ENCODE data around the gene LAMA2. TPM values are rescaled to one million over a fixed set of nuclear protein-coding genes. Genes with fewer than 3 reads are reported as not detected.

Gene LAMA2
- total RNA-seq, 1 experiment from 2014 or later: 3.3 TPM

DNA sequence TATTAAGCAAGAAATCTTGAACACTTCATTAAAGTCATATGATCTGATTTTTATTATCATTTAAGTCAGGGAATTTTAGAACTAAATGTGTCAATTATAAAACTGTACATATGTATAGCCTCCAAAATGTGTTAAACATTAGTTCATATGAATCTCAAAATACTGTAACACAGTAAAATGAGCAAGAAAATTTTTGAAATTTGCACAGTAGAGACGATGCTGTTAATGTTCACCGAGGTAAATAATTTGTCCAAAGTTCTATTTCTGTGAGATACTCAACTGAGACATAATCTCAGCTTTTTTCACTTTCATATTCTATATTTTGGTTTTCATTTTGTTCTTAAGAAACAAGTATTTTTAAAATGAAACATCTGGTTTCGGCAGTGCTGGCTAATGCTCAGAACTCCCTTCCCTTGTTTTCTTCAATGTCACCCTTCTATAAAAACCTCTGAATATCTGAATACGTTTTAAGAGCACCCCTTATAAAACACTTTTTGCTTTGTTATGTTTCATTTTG is 353.1 kb downstream of the LAMA2 start:
- no peaks in the 10 kb centered on the region for H3K27me3 ChIP-seq (replicated peaks)
- no peaks in the 10 kb centered on the region for H3K36me3 ChIP-seq
- DNase-seq (ENCODE audit: low read depth in 1 of 2, low spot score in 2 of 2): no peak
- no peak overlapping the region for H3K4me3 ChIP-seq
- no peaks in the 10 kb centered on the region for H3K9me3 ChIP-seq (replicated peaks)
- H3K27ac ChIP-seq: no peak overlapping the region
- H3K4me1 ChIP-seq (replicated peaks): no peaks in the 10 kb centered on the region

DNA sequence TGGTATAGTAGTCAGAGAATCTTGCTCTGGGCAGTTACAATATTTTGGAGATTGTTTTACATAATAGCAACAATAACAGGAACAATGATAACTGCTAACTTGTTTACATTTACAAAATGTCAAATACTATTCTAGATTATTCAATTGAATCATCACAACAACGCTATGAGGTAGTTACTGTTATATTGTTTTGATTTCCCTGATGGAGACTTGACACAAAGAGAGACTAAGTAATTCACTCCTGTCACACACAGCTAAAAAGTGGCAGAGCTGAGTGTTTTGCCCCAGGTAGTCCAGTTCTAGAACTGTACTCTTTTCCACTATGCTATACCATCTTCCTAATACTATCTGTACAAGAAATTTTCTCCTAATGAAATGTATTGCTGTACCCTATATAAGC is 356.1 kb downstream of the LAMA2 start:
- H3K36me3 ChIP-seq: no peaks in the 10 kb centered on the region
- no peaks in the 10 kb centered on the region for H3K4me1 ChIP-seq (replicated peaks)
- H3K4me3 ChIP-seq: no peak overlapping the region
- DNase-seq (ENCODE audit: low read depth in 1 of 2, low spot score in 2 of 2): no peak
- no peaks in the 10 kb centered on the region for H3K27me3 ChIP-seq (replicated peaks)
- no peaks in the 10 kb centered on the region for H3K9me3 ChIP-seq (replicated peaks)
- H3K27ac ChIP-seq: no peak overlapping the region

DNA sequence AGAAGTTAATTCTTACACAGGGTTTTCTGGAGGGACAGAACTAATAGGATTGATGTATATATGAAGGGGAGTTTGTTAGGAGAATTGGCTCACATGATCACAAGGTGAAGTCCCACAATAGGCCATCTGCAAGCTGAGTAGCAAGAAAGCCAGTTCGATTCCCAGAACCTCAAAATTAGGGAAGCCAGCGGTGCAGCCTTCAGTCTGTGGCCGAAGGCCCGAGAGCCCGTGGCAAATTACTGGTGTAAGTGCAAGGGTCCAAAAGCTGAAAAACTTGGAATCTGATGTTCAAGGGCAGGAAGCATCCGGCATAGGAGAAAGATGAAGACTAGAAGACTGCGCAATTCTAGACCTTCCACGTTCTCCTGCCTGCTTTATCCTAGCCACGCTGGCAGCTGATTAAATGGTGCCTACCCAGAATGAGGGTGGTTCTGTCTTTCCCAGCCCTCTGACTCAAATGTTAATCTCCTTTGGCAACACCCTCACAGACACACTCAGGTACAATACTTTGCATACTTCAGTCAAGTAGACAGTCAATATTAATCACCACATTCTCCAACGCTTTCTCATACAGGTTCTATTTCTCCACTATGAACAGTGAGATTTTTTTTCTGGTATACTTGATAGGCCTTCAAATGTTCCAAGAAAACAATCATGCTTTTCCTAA is 357.0 kb downstream of the LAMA2 start:
- Histone ChIP-seq H3K36me3 (no peaks in the 10 kb centered on the region), H3K4me1 (replicated peaks) (no peaks in the 10 kb centered on the region), H3K9me3 (replicated peaks) (no peaks in the 10 kb centered on the region), H3K27ac (no peak overlapping the region), H3K27me3 (replicated peaks) (no peaks in the 10 kb centered on the region), H3K4me3 (no peak overlapping the region)
- DNase-seq (ENCODE audit: low read depth in 1 of 2, low spot score in 2 of 2): no peak

DNA sequence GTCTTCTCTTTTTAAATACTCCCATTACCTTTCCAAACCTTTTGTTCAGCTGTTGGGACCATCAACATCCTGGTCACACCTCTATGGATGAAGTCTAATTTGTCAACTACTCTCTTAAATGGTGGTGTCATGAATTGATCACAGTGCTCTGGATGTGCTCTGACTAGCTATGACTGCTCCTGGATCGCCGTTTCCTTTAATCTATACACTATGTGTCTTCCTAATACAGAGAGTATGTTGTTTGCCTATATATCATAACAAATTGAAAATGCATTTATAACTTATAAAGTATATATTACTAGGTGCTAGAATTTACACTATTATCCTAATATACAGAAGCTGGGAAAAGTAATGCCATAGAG is 357.5 kb downstream of the LAMA2 start:
- Histone ChIP-seq H3K4me1 (replicated peaks) (no peaks in the 10 kb centered on the region), H3K4me3 (no peak overlapping the region), H3K36me3 (no peaks in the 10 kb centered on the region), H3K27me3 (replicated peaks) (no peaks in the 10 kb centered on the region), H3K27ac (no peak overlapping the region), H3K9me3 (replicated peaks) (no peaks in the 10 kb centered on the region)
- DNase-seq (ENCODE audit: low read depth in 1 of 2, low spot score in 2 of 2): no peak

DNA sequence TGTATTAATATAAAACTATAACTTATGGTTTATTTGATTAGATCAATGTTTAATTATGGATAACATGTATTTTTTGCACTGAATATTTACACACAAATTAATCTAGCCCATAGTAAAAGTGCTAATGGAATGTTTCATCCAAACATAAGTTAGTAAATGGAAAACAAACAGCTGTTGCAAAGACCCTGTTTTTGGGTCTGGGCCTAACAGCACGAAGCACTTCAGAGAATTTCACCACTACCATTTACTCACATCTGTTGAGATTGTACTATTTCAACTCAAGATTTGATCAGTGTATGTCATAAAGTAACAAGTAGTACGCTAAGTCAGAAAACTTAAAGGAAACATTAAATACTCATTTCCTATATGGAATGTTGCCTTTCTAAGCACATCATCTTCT is 359.6 kb downstream of the LAMA2 start:
- no peak for DNase-seq (ENCODE audit: low read depth in 1 of 2, low spot score in 2 of 2)

DNA sequence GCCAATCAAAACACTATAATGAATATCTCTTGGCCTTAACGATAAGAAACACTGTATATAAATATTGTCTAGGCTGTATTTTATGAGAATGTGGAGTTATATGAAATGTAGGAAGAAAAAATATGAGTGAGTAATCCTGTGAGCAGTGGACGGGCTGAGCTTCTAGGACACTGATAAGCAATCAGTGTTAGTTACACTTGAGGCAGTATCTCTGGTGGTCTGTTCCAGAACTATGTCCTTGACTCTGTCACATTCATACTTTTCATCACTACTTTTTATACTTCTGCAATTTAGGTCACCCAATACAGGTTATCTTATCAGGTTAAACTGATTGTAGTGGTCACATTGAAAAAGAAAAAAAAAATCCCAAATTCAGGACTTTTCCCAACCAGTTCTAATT is 360.4 kb downstream of the LAMA2 start:
- no peaks in the 10 kb centered on the region for H3K27me3 ChIP-seq (replicated peaks)
- H3K9me3 ChIP-seq (replicated peaks): no peaks in the 10 kb centered on the region
- H3K27ac ChIP-seq: no peak overlapping the region

More for the DNA sequence above, 359.6 kb downstream of the LAMA2 start:
- Histone ChIP-seq H3K4me1 (replicated peaks) (no peaks in the 10 kb centered on the region), H3K36me3 (no peaks in the 10 kb centered on the region), H3K9me3 (replicated peaks) (no peaks in the 10 kb centered on the region), H3K4me3 (no peak overlapping the region), H3K27ac (no peak overlapping the region), H3K27me3 (replicated peaks) (no peaks in the 10 kb centered on the region)

DNA sequence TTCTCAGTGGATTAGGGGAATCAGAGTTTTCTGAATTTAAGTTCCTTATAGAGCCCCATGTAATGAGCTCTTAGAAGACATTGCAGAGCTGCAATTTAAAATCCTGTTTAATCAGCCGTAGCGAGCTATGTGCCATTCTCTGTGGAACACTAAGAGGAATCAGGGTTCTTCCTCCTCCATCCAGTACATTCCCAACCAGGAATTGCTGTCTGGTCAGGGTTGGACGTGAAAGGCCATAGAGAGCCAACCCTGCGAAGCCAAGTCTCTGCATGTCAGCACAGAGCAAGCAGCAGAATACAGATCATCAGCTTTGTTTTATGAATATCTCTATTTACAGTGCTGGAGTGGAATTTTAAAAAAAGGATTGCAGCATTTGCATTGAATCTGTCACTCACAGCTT is 366.0 kb downstream of the LAMA2 start:
- Histone ChIP-seq H3K4me3 (no peak overlapping the region), H3K36me3 (no peaks in the 10 kb centered on the region), H3K9me3 (replicated peaks) (no peaks in the 10 kb centered on the region), H3K27me3 (replicated peaks) (no peaks in the 10 kb centered on the region), H3K4me1 (replicated peaks) (0 out of 2 replicates have a peak, but pooled peaks cover 3% of the 10 kb centered on the region), H3K27ac (no peak overlapping the region)
- no peak for DNase-seq (ENCODE audit: low read depth in 1 of 2, low spot score in 2 of 2)

More for the DNA sequence above, 360.4 kb downstream of the LAMA2 start:
- no peak for DNase-seq (ENCODE audit: low read depth in 1 of 2, low spot score in 2 of 2)
- no peak overlapping the region for H3K4me3 ChIP-seq
- no peaks in the 10 kb centered on the region for H3K36me3 ChIP-seq
- H3K4me1 ChIP-seq (replicated peaks): no peaks in the 10 kb centered on the region

DNA sequence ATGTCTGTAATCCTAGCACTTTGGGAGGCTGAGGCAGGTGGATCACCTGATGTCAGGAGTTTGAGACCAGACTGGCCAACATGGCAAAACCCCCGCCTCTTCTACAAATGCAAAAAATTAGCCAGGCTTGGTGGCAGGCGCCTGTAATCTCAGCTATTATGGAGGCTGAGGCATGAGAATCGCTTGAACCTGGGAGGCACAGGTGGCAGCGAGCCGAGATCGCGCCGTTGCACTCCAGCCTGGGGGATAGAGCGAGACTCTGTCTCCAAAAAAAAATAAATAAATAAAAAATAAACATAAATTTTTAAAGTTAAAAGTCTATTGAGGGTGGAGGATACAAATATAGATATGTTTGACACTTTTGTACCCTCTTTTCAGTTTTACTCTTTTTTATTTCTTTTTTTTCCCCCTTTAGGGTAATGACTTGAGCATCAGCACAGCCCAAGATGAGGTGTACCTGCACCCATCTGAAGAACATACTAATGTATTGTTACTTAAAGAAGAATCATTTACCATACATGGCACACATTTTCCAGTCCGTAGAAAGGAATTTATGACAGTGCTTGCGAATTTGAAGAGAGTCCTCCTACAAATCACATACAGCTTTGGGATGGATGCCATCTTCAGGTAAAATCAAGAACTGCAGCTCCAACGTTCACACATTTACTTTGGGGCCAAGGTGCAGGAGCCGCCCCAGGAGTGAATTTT is 368.9 kb downstream of the LAMA2 start:
- Histone ChIP-seq H3K9me3 (replicated peaks) (no peaks in the 10 kb centered on the region), H3K36me3 (no peaks in the 10 kb centered on the region), H3K27ac (no peak overlapping the region), H3K4me3 (no peak overlapping the region), H3K27me3 (replicated peaks) (no peaks in the 10 kb centered on the region), H3K4me1 (replicated peaks) (0 out of 2 replicates have a peak, but pooled peaks cover 3% of the 10 kb centered on the region)
- DNase-seq (ENCODE audit: low read depth in 1 of 2, low spot score in 2 of 2): peak; percentile 55 to 66

DNA sequence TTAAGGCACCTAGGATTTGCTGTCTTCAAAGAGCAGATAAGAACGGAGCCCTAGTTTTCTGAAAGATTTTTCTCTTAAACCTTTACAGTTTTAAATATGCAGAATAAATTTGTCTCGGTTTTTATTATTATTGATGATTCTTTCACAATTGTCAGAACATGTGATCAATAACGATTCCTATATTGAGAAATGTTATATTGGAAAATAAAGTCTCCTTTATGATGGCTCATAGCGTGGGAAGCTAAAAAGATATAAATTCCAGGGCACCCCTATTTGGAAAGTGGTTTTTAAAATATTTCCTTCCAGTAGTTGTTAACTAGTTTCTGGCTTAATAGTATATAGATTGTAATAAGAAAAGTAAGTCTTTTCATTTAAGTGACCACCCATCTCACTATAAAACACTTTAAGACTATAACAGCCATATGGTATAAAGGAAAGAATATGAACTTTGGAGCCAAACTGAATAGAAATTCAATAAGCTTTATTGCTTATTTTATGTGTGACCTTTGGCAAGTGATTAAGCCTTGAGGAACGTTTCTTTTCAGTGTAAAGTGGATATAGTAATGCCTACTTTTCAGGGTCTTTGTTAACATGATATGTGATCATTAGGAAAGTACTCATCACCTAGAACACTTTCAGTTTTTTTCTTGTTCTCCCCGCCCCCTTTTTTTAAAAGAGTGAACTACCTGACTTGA is 369.6 kb downstream of the LAMA2 start:
- Histone ChIP-seq H3K9me3 (replicated peaks) (no peaks in the 10 kb centered on the region), H3K27ac (no peak overlapping the region), H3K36me3 (no peaks in the 10 kb centered on the region), H3K4me1 (replicated peaks) (0 out of 2 replicates have a peak, but pooled peaks cover 3% of the 10 kb centered on the region), H3K27me3 (replicated peaks) (no peaks in the 10 kb centered on the region), H3K4me3 (no peak overlapping the region)
- no peak for DNase-seq (ENCODE audit: low read depth in 1 of 2, low spot score in 2 of 2)

DNA sequence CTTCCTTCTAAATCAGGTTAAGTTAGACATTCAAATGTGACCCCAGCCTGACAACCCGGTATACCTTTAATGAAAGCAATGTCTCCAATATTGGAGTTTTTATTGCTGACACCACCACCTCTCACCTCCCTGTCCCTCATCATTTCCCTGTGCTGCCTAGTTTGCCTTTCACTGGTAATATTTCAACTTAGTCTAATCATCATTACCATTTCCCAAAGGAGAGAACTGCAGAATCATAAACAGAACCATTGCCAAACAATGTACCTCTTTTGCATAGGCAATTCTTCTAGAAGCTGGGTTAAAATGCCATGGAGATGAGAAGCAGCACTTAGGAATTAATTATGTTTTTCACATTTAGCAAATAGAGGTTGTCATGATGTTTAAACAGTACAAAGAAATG is 370.3 kb downstream of the LAMA2 start:
- H3K27ac ChIP-seq: no peak overlapping the region
- no peak overlapping the region for H3K4me3 ChIP-seq
- H3K36me3 ChIP-seq: no peaks in the 10 kb centered on the region
- H3K27me3 ChIP-seq (replicated peaks): no peaks in the 10 kb centered on the region
- DNase-seq (ENCODE audit: low read depth in 1 of 2, low spot score in 2 of 2): no peak
- 0 out of 2 replicates have a peak, but pooled peaks cover 3% of the 10 kb centered on the region for H3K4me1 ChIP-seq (replicated peaks)
- H3K9me3 ChIP-seq (replicated peaks): no peaks in the 10 kb centered on the region

DNA sequence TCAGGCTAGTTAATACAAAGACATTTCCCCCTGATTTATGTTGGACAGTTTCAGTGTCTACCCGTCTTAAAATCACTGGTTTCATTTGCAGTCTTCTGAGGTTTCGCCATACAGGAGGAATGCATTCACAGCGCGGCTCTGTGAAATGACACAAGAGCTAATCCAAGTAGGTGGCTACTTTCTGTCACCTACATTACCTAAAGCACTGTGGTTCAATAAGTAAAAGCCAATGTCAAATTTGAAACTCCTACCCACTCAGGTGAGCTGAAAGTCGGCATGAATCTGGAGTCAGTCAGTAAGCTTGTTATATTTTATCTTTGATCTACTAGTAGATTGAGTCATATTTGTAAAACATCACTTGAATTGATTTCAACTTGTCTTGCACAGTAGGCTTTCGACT is 370.8 kb downstream of the LAMA2 start:
- no peaks in the 10 kb centered on the region for H3K27me3 ChIP-seq (replicated peaks)
- H3K4me1 ChIP-seq (replicated peaks): 0 out of 2 replicates have a peak, but pooled peaks cover 3% of the 10 kb centered on the region
- DNase-seq (ENCODE audit: low read depth in 1 of 2, low spot score in 2 of 2): no peak

DNA sequence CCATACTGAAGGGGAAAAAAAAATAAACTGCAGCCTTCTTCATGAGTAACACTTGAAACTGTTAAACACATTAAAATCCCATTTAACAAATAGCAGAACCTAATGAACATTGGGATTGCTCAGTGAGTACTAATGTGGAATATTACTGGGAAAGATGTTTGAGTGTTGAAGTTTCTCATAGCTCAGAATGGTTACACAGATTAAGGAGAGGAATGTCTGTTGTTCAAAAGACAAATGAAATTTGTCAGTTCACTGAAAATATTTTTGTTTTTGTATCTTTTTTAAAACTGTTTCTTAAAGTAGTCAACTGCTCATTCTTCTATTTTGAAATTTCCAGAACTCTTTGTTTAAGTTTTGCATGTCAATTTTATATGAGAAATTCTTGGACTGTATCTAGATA is 374.3 kb downstream of the LAMA2 start:
- no peak overlapping the region for H3K27ac ChIP-seq
- H3K4me1 ChIP-seq (replicated peaks): no peaks in the 10 kb centered on the region
- H3K36me3 ChIP-seq: no peaks in the 10 kb centered on the region
- no peaks in the 10 kb centered on the region for H3K27me3 ChIP-seq (replicated peaks)
- no peaks in the 10 kb centered on the region for H3K9me3 ChIP-seq (replicated peaks)
- no peak for DNase-seq (ENCODE audit: low read depth in 1 of 2, low spot score in 2 of 2)
- no peak overlapping the region for H3K4me3 ChIP-seq

More for the DNA sequence above, 370.8 kb downstream of the LAMA2 start:
- H3K27ac ChIP-seq: no peak overlapping the region
- H3K36me3 ChIP-seq: no peaks in the 10 kb centered on the region
- no peak overlapping the region for H3K4me3 ChIP-seq
- no peaks in the 10 kb centered on the region for H3K9me3 ChIP-seq (replicated peaks)

DNA sequence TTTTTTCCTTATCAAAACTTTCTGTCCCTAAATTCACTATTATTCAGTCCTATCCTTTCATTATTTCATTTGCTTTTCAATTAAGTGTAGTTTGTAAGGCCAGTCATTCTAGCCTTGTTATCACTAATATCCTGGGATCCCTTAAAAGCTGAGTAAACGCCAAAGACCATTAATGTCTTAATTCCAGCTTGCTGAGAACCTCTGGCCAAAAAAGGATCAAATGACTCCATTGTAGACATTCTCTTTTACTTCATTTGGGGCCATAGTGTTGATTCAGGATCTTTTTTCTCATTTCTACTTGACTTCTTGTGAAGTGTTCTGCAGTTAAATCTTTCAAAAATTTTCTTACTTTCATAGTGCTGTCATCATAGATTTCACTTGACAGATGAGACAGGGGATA is 379.7 kb downstream of the LAMA2 start:
- Histone ChIP-seq H3K4me3 (no peak overlapping the region), H3K27ac (no peak overlapping the region), H3K27me3 (replicated peaks) (no peaks in the 10 kb centered on the region; the same call in 1 of the 2 replicates), H3K9me3 (replicated peaks) (no peaks in the 10 kb centered on the region), H3K36me3 (no peaks in the 10 kb centered on the region), H3K4me1 (replicated peaks) (no peaks in the 10 kb centered on the region)
- no peak for DNase-seq (ENCODE audit: low read depth in 1 of 2, low spot score in 2 of 2)

DNA sequence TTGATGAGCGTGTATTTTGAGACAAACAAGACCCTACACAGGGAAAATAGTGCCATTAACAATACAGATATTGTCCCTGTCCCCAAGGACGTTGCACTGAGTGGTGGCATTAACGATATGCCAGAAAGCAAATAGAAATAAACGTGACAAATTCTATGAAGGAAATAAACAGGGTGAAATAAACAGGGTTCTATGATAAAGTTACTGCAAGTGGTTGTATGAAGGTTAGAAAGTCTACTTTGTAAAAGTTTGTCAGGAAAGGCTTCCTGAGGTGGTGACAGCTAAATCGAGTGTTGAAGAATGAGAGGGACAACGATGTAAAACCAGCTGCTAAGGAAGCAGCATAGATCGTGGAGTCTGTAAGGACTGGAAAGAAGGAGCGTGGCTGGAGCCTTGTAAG is 380.2 kb downstream of the LAMA2 start:
- Histone ChIP-seq H3K27ac (no peak overlapping the region), H3K4me3 (no peak overlapping the region), H3K9me3 (replicated peaks) (no peaks in the 10 kb centered on the region), H3K36me3 (no peaks in the 10 kb centered on the region), H3K4me1 (replicated peaks) (no peaks in the 10 kb centered on the region), H3K27me3 (replicated peaks) (no peaks in the 10 kb centered on the region; the same call in 1 of the 2 replicates)
- no peak for DNase-seq (ENCODE audit: low read depth in 1 of 2, low spot score in 2 of 2)
